ENCODE measurements around the gene FGD3.

FGD3 gene

GRCh38 chr9:93052791-93053540 is 105.6 kb downstream of the FGD3 start:
- no peak for DNase-seq (ENCODE audit: low read depth in 2 of 2)

GRCh38 chr9:93053781-93054331 is 106.5 kb downstream of the FGD3 start:
- DNase-seq (ENCODE audit: low read depth in 2 of 2) = no peak

- DNase-seq (ENCODE audit: low read depth in 2 of 2) = no peak
Observed at GRCh38 chr9:93054758-93055704, 107.7 kb downstream of the FGD3 start.

GRCh38 chr9:93057042-93057702 is 109.8 kb downstream of the FGD3 start:
- no peak for DNase-seq (ENCODE audit: low read depth in 2 of 2)

- no peak for DNase-seq (ENCODE audit: low read depth in 2 of 2)
Observed at GRCh38 chr9:93057703-93058354, 110.5 kb downstream of the FGD3 start.

GRCh38 chr9:93058355-93059010 is 111.2 kb downstream of the FGD3 start, which contains the start of gene SUSD3:
TSS of gene SUSD3 (plus strand) at chr9:93058701. CDS start at chr9:93058743, 42 bp downstream.
- peak; percentile 52 to 60 for DNase-seq (ENCODE audit: low read depth in 2 of 2)

DNA sequence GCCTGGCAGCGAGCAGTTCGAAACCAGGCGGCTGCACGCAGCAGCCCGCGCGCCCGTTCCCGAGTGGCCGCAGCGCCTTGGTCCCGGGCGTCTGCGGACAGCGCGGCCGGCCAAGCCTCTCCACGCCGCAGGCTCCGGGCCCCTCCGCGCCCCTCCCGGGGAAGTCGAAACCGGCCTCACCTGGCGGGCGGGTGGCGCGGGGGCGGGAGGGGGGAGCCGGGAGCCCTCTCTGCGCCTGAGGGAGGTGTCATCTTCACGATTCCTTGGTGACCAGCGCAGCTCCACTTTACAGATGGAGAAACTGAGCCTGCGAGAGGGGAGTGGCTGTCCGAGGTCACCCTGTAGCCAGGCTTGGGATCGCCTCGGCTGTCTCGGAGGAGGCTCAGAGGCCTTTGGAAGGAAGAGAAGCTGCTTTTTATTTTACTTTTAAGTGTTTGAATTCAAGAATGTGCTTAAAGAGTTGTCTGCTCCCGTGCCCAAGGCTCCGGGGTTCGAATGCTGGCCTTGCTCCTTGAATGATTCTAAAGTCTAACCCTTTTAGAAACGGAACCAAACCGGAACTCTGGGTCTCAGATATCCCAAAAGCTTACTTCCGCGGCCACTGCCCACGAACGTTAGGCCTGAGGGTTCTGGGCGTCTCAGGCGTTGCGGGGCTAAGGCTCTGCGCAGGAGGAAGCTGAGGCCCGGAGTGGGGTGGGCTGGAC is 111.8 kb downstream of the FGD3 start:
- DNase-seq (ENCODE audit: low read depth in 2 of 2) = peak in 1 of 2 donors; percentile 34

DNA sequence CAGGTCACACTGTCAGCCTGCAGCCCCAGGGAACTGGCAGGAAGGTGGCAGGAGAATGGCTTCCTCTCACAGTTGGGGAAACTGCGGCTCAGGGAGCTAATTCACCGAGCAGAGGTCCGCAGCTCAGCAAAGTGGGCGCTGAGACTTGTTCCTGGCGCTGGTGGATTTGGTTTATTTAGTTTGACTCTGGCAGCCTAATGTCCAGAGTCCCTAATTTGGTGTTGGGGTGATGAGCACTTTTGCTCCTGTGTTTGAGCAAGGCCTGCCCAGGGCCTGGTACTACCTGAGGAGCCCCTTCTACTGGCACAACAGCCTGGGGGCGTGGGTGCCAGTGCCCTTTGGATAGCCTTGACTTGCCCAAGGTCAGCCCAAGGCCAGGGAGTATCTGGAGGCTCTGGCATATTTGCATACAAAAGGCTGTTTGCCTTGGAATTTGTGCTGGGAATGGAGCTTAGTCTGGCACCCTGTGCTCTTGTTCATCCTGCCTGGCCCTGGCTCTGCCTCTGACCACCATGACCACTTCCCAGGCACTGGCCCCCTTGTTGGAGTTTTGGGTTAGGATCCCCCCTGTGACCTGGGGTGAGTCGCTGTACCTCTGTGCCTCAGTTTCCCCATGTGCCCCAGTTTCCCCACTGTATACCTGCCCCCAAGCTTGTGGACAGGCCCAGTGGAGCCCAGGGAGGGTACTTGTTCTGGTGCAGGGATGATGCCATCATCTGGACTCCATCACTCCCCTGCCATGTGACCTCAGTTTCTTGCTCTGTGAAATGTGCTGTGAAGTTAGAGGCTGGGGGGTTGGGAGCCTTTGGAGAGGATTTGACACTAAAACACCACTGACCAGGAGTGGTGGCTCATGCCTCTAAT is 112.6 kb downstream of the FGD3 start:
- DNase-seq (ENCODE audit: low read depth in 2 of 2) = no peak

DNA sequence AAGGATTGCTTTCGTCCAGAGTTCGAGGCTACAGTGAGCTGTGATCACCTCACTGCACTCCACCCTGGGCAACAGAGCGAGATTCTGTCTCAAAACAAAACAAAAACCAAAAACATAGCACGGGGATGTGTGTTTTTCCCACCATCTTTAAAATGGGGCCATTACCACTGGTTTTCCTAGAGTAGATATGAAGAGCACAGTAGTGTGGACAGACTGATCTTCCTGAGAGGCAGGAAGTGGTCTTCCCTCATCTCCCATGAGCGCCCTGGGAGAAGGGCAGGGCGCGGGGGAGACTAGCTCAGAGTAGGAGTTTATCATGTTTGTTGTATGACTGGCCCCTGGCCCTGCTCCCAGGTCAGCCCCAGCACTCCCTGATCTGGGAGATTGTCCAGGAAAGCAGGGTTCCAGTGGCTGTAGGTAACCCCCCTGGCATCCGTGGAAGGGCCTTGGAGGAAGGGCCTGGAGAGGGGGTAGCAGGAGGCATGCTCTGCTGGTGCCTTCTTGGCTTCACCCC is 113.5 kb downstream of the FGD3 start:
- DNase-seq (ENCODE audit: low read depth in 2 of 2) = no peak

GRCh38 chr9:93061260-93061751 is 114.0 kb downstream of the FGD3 start:
- DNase-seq (ENCODE audit: low read depth in 2 of 2) = no peak

DNA sequence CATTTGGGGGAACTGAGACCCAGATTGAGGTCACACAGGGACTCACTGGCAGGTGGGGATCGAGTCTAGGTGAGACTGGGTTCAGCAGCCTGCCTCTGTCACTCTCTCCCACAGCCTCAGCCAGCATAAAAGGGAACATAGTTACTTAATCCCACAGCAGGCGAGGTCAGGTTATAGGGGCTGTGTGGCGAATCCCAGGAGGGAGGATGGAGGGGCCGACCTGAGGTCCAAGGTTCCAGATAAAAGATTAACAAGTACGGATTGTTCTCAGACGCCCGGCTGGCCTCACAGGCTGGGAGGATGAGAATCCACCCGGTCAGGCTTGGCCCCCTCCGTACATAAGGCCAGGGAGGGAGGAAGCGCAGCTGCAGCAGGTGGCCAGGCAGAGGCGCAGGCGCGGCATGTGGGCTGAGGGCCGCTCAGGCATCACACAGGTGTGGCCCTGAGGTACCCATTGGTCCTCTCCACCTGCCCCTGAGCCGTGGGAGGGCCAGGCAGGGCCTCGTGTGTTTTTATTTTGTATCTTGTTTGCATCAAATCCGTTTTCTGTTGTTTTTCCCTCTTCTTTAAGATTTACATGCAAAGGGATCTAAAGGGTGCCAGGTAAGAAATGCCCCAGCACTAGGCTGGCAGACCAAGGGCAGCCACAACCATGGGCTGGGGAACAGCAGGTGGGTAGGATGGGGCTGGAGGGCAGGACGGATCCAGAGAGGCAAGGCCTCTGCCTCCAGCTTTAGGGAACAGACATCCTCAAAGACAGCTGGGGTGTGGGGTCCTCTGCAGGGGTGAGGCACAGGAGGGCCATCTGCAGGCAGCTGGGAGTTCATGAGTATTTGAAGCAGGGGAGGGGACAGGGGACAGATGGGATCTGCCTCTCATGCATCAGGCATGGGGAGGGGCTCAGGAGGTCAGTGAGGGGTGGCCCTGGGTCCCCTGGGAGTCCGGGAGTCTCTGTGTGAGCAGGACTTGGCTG is 114.8 kb downstream of the FGD3 start:
- DNase-seq (ENCODE audit: low read depth in 2 of 2) = no peak

DNA sequence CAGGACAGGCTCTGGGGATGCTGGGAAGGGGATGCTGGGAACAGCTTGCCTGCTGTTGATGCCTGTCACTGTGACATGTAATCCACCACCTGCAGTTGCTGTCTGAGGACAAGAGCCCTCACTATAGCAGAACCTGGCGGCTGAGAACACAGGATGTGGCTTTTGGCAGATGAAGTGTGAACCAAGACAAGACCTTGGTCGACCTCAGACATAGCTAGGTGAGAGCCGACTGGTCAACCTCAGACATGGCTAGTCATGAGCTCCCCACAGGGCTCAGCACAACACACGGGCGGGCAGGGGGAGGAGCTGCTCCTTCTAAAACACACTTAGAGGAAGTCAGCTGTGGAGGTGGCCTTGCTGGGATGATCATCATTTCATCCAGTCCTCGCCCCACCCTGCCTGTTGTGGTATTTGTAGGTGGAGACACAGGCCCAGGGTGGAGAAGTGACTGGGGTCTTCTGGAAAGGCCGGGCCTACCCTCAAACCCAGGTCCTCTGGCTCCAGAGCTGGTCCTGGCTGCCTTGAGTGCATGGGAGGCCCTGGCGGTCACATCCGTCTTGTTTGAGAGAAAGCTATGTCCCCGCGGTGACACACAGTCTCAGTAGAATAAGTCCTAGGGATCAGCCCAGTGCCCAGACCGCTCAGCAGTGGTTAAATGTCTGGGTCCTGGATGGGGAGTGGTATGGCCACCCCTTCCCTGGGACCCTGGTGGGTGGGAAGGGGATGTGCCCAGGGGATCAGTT is 117.2 kb downstream of the FGD3 start:
- DNase-seq (ENCODE audit: low read depth in 2 of 2) = peak; percentile 53 to 65

GRCh38 chr9:93065135-93065720 is 117.9 kb downstream of the FGD3 start:
- no peak for DNase-seq (ENCODE audit: low read depth in 2 of 2)

GRCh38 chr9:93066978-93067603 is 119.8 kb downstream of the FGD3 start:
- DNase-seq (ENCODE audit: low read depth in 2 of 2) = no peak

DNA sequence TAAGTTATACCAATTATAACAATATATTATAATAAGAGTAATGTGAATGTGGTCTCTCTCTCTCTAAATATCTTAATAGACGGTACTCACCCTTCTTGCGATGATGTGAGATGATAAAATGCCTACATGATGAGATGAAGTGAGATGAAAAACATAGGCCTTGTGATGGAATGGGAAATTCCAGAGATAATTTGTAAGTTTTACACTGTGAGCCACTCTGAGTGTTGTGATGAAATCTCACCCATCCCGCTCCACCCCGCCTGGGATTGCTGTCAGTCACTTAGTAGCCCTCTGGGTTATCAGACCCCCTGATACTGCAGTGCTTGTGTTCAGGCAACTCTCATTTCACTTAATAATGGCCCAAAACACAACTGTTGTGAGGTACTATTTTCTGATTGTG is 121.6 kb downstream of the FGD3 start:
- DNase-seq (ENCODE audit: low read depth in 2 of 2) = no peak

DNA sequence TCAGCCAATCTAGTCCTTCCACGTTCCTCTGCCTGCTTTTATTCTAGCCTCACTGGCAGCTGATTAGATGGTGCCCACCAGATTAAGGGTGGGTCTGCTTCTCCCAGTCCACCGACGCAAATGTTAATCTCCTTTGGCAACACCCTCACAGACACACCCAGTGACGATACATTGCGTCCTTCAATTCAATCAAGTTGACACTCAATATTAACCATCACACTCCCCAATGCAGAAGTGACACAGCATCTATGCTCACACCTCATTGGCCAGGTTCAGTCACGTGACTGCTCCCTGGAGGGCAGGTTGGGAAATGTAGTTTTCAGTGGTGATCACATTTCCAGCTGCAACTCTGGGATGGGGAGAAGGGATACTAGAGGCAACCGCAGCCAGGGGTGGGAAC is 124.1 kb downstream of the FGD3 start:
- no peak for DNase-seq (ENCODE audit: low read depth in 2 of 2)
